ELR (cell line): ENCODE data around the gene SCLT1.

Source experiments
- DNase-seq: peaks from one replicate; pipeline ENCODE4 v3.0.0-alpha.2; 2015; ENCODE audit warnings: low read depth

Gene SCLT1

DNA sequence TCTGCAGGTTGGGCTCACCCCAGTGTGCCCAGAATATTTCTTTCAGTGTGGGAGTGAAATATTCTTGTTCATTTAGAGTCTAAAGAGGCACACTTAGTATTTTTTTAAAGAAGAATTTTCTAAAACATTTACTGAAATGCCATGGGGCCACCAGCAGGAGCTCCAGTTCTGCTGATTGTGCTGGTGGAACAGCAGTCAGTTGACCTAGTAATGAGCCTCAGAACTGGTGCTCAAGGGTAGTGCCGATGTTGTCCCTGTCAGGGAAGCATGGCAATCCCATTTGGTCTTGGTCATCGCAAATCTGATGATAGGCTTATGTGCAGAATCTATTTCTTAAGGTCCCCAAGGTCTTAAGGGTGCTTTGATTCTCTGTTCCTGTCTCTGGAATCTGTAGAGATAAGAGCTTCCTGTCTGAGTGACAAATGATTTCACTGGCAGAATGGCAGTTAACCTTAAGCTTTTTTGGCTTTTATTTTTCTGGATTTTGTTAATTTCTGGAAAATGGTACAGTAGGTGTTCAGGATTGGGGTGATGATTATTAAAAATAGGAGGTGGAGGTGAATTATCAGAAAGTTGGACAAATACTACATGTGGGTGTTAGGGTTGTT is 252.5 kb downstream of the SCLT1 start:
- DNase-seq: no peak

GRCh38 chr4:128837679-128838078 is 255.7 kb downstream of the SCLT1 start:
- DNase-seq: no peak

DNA sequence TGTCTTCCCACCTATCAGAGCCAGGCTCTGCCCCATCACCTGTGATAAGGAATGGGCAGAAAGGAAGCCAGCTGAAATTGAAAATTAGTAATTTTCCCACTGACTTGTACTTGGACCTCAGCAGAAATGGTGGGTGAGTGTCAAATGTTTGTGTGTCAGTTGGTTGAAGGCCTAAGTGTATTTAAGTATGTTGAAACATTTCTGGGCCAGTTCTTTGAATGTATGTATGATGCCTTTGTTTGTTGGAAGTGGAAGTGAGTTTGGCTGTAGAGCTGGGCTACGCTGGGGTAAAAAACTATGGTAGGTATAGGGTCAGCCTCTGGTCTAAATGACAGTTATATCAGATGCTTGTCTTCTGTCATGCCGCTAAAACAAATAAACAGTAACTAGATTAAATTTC is 256.1 kb downstream of the SCLT1 start:
- no peak for DNase-seq

DNA sequence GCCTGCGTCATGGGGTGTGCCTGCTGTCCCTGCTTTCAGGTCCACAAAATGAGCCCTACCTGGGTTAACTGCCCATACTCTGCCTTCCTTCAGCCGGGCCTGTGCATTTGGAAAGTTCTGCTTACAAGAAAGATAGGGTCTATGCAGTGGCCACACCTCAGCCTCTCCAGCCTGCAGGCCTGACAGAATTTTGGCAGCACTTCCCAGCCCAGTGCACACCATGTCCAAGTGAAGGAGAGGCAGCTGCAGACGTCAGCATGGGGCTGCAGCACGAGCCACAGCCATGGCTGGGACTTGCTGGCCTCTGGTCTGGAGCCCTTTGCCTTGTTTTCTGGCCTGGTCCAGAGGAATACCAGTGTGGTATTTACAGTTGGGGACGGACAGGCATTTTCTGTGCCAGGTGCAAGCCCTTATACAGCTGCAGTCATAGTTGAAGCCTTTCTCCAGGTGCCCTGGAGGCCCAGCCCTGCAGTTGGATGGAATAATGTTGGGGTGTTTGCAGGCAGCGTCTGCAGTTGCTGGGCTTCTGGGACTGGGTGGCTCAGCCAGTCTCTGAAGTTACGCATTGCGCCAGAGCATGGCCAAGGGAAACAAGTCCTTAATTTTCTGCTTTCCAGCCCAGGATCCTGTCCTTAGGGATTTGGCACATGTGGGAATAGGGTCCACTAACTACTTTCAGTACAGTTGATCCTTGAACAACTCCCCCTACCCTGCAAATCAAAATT is 257.7 kb downstream of the SCLT1 start:
- no peak for DNase-seq
